Upper lobe of left lung (tissue), 6 donors: ENCODE measurements around the gene TSSK6. TPM values are rescaled to one million over a fixed set of nuclear protein-coding genes. Genes with fewer than 3 reads are reported as not detected.
A peak's percentile ranks its signal among the peaks of the same experiment; 100 is the strongest.
"Not testable (repeated sequence)": the region's sequence is repeated elsewhere in the genome, so short reads cannot be mapped to it uniquely, and the experiment has no call there.

Source experiments
- ATAC-seq, 2 donors: fragments of 200-7000 bp; cut with Tn5 transposase; one replicate each; pipeline ENCODE4 v1.9.1; 2022; ENCODE audit warnings: mild to moderate bottlenecking in 2 of 2, moderate library complexity in 2 of 2; ENCODE audit not compliant: low FRiP score in 2 of 2
- DNase-seq, 2 donors: peaks; one replicate each; pipeline ENCODE4 v3.0.0-alpha.2; 2019 to 2020
- H3K27ac ChIP-seq, 4 donors: fragments of 200-600 bp; sonication (generic); one replicate each; pipeline ENCODE4 v1.5.1; 2016 to 2019
- H3K27me3 ChIP-seq, 4 donors: fragments of 200-600 bp; sonication (generic); one replicate each; pipeline ENCODE4 v1.5.1; 2017 to 2019
- H3K36me3 ChIP-seq, 4 donors: fragments of 200-600 bp; sonication (generic); one replicate each; pipeline ENCODE4 v1.5.1; 2016 to 2019
- H3K4me1 ChIP-seq, 4 donors: fragments of 200-600 bp; sonication (generic); one replicate each; pipeline ENCODE4 v1.5.1; 2018 to 2019
- H3K4me3 ChIP-seq, 4 donors: fragments of 200-600 bp; sonication (generic); one replicate each; pipeline ENCODE4 v1.5.1; 2017 to 2019; ENCODE audit warnings: mild to moderate bottlenecking in 2 of 4, moderate library complexity in 1 of 4
- H3K9me3 ChIP-seq, 4 donors: fragments of 200-600 bp; sonication (generic); one replicate each; pipeline ENCODE4 v1.5.1; 2018 to 2019
- EP300 ChIP-seq, 4 donors: sonication (generic); formaldehyde crosslinking; IDR thresholded peaks; one replicate each; pipeline ENCODE4 v1.5.1; 2017; ENCODE audit warnings: antibody characterized with exemption in 4 of 4, control low read depth in 2 of 4
- POLR2A ChIP-seq, 4 donors: fragments of 450-650 bp; IDR thresholded peaks; one replicate each; pipeline ENCODE4 v1.5.1; 2016 to 2017; ENCODE audit warnings: antibody characterized with exemption in 4 of 4, mild to moderate bottlenecking in 2 of 4
- POLR2AphosphoS5 ChIP-seq, 2 donors: sonication (generic); formaldehyde crosslinking; IDR thresholded peaks; one replicate each; pipeline ENCODE4 v1.5.1; 2017; ENCODE audit warnings: antibody characterized with exemption in 2 of 2
- WGBS, 2 donors: methylation state at CpG; one replicate each; pipeline ENCODE4 v1.1.5; 2017 to 2018; 5-methylcytosine and 5-hydroxymethylcytosine counted together
- total RNA-seq, 6 donors: library from RNA; depleted of rRNA in 4 of 6; stranded (reverse); fragments of >200 nt in 4 of 6; gene quantifications; one replicate each; pipeline versions ENCODE4 v1.1.0 to v1.2.1, GENCODE V29; 2016 to 2021
- TF ChIP-seq, protein P1 (sequence below), 6 experiments: fragments of 450-650 bp in 4 of 6; fragments of 200-600 bp in 2 of 6; sonication (generic) in 2 of 6; IDR thresholded peaks; one replicate each; pipeline ENCODE4 v1.5.1; 2016 to 2019; ENCODE audit warnings: antibody characterized with exemption in 6 of 6
- donor health status: DM: no; HTN: no; CAD: no; lungs with moderate emphysema.
- donor health status: DM: no; HTN: yes; CAD: no; lungs with severe emphysema.

The TSSK6 gene
- total RNA-seq, 6 donors from 2014 or later = 1.7 to 7.3 (median 3.1) TPM

DNA sequence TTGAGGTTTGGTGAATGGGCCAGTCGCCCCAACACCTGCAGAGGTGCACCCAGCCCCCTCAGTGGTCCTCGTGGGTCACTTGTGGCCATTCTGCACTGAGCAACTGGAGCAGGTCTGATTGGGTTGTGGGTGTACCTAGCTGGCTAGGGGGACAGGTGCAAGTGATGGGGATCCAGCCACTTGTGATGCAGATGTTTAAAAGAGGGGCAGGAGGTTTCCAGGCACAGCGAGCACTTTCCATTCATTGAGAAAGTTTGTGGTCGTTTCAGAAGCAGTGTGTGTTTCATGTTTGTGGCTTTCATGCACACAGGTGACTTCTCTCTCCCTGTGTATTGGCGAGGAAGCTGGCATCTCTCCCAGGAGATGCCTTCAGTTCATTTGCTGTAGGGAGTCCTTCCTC is 34.7 kb downstream of the TSSK6 start:
- WGBS, 2 donors = 83 to 87% methylated on average over 5 of the region's 5 CpGs
- ATAC-seq (no peak), DNase-seq (no peak)
- Histone ChIP-seq H3K4me3 (no peak overlapping the region), H3K4me1 (peaks cover 21 to 48% (median 30%) of the 10 kb centered on the region in 4 donors), H3K9me3 (no peaks in the 10 kb centered on the region), H3K27me3 (no peaks in the 10 kb centered on the region), H3K36me3 (peaks cover 0 to 16% (median 4%) of the 10 kb centered on the region in 4 donors), H3K27ac (no peak overlapping the region)
- no peak for TF ChIP-seq EP300 (IDR thresholded peaks at IDR 0.05)
- no peak for TF ChIP-seq POLR2AphosphoS5 (IDR thresholded peaks at IDR 0.05)
- TF ChIP-seq, protein P1, sequence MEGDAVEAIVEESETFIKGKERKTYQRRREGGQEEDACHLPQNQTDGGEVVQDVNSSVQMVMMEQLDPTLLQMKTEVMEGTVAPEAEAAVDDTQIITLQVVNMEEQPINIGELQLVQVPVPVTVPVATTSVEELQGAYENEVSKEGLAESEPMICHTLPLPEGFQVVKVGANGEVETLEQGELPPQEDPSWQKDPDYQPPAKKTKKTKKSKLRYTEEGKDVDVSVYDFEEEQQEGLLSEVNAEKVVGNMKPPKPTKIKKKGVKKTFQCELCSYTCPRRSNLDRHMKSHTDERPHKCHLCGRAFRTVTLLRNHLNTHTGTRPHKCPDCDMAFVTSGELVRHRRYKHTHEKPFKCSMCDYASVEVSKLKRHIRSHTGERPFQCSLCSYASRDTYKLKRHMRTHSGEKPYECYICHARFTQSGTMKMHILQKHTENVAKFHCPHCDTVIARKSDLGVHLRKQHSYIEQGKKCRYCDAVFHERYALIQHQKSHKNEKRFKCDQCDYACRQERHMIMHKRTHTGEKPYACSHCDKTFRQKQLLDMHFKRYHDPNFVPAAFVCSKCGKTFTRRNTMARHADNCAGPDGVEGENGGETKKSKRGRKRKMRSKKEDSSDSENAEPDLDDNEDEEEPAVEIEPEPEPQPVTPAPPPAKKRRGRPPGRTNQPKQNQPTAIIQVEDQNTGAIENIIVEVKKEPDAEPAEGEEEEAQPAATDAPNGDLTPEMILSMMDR (IDR thresholded peaks at IDR 0.05) = no peak
- TF ChIP-seq POLR2A (IDR thresholded peaks at IDR 0.05) = no peak

DNA sequence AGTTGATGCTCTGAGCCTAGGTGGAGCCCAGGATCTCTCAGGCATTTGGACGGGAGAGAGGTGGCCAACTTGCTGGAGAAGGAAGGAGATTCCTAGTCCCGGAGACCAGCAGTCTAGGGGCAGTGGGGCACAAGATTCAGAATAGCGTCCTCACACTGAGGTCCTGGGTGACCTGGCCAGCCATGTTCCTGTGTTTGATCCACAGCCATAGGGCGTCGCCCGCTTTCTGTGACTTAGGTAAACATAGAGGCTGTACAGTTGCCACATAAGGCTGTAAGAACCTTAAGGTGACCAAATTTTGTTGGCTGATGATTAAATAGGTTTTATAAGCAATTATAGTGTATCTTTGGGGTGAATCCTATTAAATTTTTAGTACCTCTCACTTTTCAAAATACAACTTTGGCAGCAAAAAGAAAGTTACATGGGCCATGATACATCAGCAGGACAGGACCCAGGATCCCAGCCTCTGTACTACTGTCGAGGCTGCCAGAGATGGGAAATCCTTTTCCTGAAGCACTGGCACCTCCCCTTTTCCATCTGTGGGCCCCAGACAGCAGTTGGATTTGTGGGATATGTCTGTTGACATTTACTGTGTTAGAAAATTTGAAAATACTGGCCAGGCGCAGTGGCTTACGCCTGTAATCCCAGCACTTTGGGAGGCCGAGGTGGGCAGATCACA is 37.5 kb downstream of the TSSK6 start:
- WGBS, 2 donors = 73 to 75% methylated on average over 10 of the region's 10 CpGs
- peak; percentile 30 to 65 for ATAC-seq
- Histone ChIP-seq H3K36me3 (peaks cover 0 to 21% (median 8%) of the 10 kb centered on the region in 4 donors), H3K4me3 (no peak overlapping the region), H3K9me3 (no peaks in the 10 kb centered on the region), H3K4me1 (peaks cover 24 to 58% (median 38%) of the 10 kb centered on the region in 4 donors), H3K27ac (peak overlapping the region in 2 of 4 donors; percentile 24 to 35), H3K27me3 (no peaks in the 10 kb centered on the region)
- DNase-seq = peak in 1 of 2 donors; percentile 74
- no peak for TF ChIP-seq EP300 (IDR thresholded peaks at IDR 0.05)
- TF ChIP-seq, protein P1 (IDR thresholded peaks at IDR 0.05) = no peak
- no peak for TF ChIP-seq POLR2AphosphoS5 (IDR thresholded peaks at IDR 0.05)
- no peak for TF ChIP-seq POLR2A (IDR thresholded peaks at IDR 0.05)

- no peaks in the 10 kb centered on the region for H3K9me3 ChIP-seq
- DNase-seq (no peak), ATAC-seq (no peak)
- H3K4me3 ChIP-seq = no peak overlapping the region
- H3K27ac ChIP-seq = peak overlapping the region; percentile 4 to 44 (median 21)
- no peak for TF ChIP-seq POLR2AphosphoS5 (IDR thresholded peaks at IDR 0.05)
- TF ChIP-seq, protein P1 (IDR thresholded peaks at IDR 0.05) = peak in 2 of 6 experiments; percentile 6 to 13
- H3K27me3 ChIP-seq = no peaks in the 10 kb centered on the region
- peaks cover 34 to 75% (median 49%) of the 10 kb centered on the region in 4 donors for H3K4me1 ChIP-seq
- WGBS, 2 donors = 58 to 67% methylated on average over 16 to 19 of the region's 19 CpGs
- H3K36me3 ChIP-seq = peaks cover 0 to 14% (median 7%) of the 10 kb centered on the region in 4 donors
Measured at GRCh38 chr19:19475849-19476828, 39.2 kb downstream of the TSSK6 start.

DNA sequence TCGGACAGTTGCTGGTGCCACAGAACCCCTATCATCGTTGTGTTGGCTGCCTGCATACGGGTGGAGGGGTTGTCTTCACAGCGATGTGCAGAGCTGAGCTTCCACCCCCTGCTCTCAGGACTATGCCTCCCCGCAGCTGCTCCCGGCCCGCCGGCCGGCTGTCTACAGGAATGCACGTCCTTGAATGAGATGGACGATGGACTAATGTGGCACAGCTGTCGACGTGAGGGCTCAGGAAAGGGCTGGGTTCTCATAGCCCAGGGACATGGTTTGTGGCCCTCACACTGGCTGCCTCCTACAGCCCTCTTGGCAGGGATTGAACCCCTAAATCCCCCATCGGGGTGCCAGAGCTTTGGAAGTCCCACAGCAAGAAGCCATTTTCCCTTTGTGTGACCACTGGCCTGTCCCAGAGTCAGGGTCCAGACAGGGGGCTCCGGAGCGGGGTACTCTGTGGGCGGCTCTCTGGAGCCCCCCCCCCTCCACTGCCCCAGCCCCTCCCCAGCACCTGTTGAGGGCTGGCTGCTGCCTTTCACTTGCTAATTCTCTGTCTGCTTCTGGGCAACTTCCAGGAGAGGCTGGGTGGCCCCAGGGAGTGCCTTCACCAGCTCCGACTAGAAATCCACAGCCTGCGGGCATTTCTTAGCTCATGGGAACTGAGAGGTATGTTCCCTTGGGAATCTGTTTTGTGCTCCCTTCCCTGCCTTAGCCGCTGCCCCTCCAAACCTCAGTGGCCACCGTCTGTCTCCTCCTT is 40.2 kb downstream of the TSSK6 start:
- Histone ChIP-seq H3K9me3 (no peaks in the 10 kb centered on the region), H3K27ac (peak overlapping the region; percentile 10 to 44 (median 21)), H3K27me3 (no peaks in the 10 kb centered on the region), H3K36me3 (peaks cover 0 to 12% (median 7%) of the 10 kb centered on the region in 4 donors), H3K4me3 (no peak overlapping the region), H3K4me1 (peaks cover 39 to 71% (median 49%) of the 10 kb centered on the region in 4 donors)
- ATAC-seq (peak in 1 of 2 donors; percentile 8), DNase-seq (no peak)
- TF ChIP-seq, protein P1 (IDR thresholded peaks at IDR 0.05) = no peak
- TF ChIP-seq EP300 (IDR thresholded peaks at IDR 0.05) (no peak), POLR2AphosphoS5 (IDR thresholded peaks at IDR 0.05) (no peak), POLR2A (IDR thresholded peaks at IDR 0.05) (no peak)
- WGBS, 2 donors = 83 to 85% methylated on average over 5 to 21 of the region's 21 CpGs

- Histone ChIP-seq H3K4me1 (peaks cover 26 to 57% (median 35%) of the 10 kb centered on the region in 4 donors), H3K36me3 (peaks cover 0 to 27% (median 7%) of the 10 kb centered on the region in 4 donors), H3K27ac (peak overlapping the region in 1 of 4 donors; percentile 11), H3K9me3 (peaks cover 9 to 16% (median 11%) of the 10 kb centered on the region in 4 donors)
- DNase-seq, ATAC-seq, H3K27me3 ChIP-seq, H3K4me3 ChIP-seq: not testable (repeated sequence)
- WGBS, 2 donors = 49 to 57% methylated on average over 5 of the region's 5 CpGs
Measured at GRCh38 chr19:19472106-19472505, 43.2 kb downstream of the TSSK6 start.
